GM12878 (cell line): ENCODE measurements around the gene TMEM167B. TPM values are rescaled to one million over a fixed set of nuclear protein-coding genes. Genes with fewer than 3 reads are reported as not detected.

Experiments used
- ATAC-seq: fragments of 200-7000 bp; cut with Tn5 transposase; 3 replicates; pipeline ENCODE4 v1.9.1; 2020; ENCODE audit warnings: mild to moderate bottlenecking, moderate library complexity
- BruUV-seq: library from RNA; stranded (reverse); fragments of 400-500 nt; replicated peaks from 2 replicates; lab custom pipeline; 2021; lab: Mats Ljungman, UMichigan
- CTCF ChIA-PET: fragments of 300-600 bp; sonication (Branson Sonifier 250); formaldehyde crosslinking; extraction: SDS; loops from one replicate; lab custom pipeline; 2021; ENCODE audit warnings: inconsistent platforms; lab: Yijun Ruan, JAX
- POLR2A ChIA-PET: fragments of 350-600 bp; formaldehyde crosslinking; extraction: SDS; loops from one replicate; lab custom pipeline; 2021; ENCODE audit warnings: inconsistent platforms; lab: Charles Lee
- RAD21 ChIA-PET: fragments of 300-600 bp; sonication (Branson Sonifier 250); formaldehyde crosslinking; loops from one replicate; lab custom pipeline; 2023; ENCODE audit warnings: antibody characterized with exemption; ENCODE audit not compliant: unreplicated experiment; lab: Charles Lee
- SMC1A ChIA-PET: fragments of 300-600 bp; sonication (Branson Sonifier 250); formaldehyde crosslinking; loops from one replicate; lab custom pipeline; 2023; ENCODE audit not compliant: unreplicated experiment, uncharacterized antibody; lab: Charles Lee
- DNase-seq: peaks from one replicate; pipeline ENCODE4 v3.0.0-alpha.2; 2011; ENCODE audit warnings: low read depth, low spot score
- FAIRE-seq: peaks from 3 replicates; lab custom pipeline; 2011; peaks lifted over from hg19 to GRCh38; lab: Jason Lieb, UNC
- H2AFZ ChIP-seq: 2 replicates; pipeline ENCODE4 v1.6.0; 2011; ENCODE audit warnings: low read depth, low read length, control low read depth; ENCODE audit not compliant: control insufficient read depth
- H3K27ac ChIP-seq: 2 replicates; pipeline ENCODE4 v1.5.1; 2011; ENCODE audit warnings: control low read depth; ENCODE audit not compliant: control insufficient read depth, insufficient read depth
- H3K27me3 ChIP-seq, 2 experiments: replicated peaks in 1 of 2; 2 replicates each; pipeline versions ENCODE4 v1.6.0 to v1.6.1; 2011; ENCODE audit warnings: low read length in 1 of 2; ENCODE audit not compliant: control insufficient read depth in 2 of 2, insufficient read depth in 2 of 2
- H3K36me3 ChIP-seq, 2 experiments: 2 replicates each; pipeline ENCODE4 v1.5.1; 2011; ENCODE audit warnings: low read length in 1 of 2; ENCODE audit not compliant: control insufficient read depth in 2 of 2, insufficient read depth in 2 of 2
- H3K4me1 ChIP-seq: 2 replicates; pipeline ENCODE4 v1.6.1; 2011; ENCODE audit warnings: mild to moderate bottlenecking, low read length, moderate library complexity, mixed read lengths; ENCODE audit not compliant: control insufficient read depth, insufficient read depth
- H3K4me2 ChIP-seq: 2 replicates; pipeline ENCODE4 v1.6.0; 2011; ENCODE audit warnings: control low read depth; ENCODE audit not compliant: control insufficient read depth, insufficient read depth
- H3K4me3 ChIP-seq: fragments of 200-600 bp; sonication (generic); 2 replicates; pipeline ENCODE4 v1.5.1; 2016
- H3K79me2 ChIP-seq: 2 replicates; pipeline ENCODE4 v1.6.0; 2011; ENCODE audit warnings: low read length; ENCODE audit not compliant: control insufficient read depth, insufficient read depth
- H3K9ac ChIP-seq: 2 replicates; pipeline ENCODE4 v1.8.0; 2011; ENCODE audit warnings: low read length, control low read depth, mixed read lengths; ENCODE audit not compliant: control insufficient read depth, insufficient read depth
- H3K9me3 ChIP-seq: replicated peaks from 3 replicates; pipeline ENCODE4 v1.5.1; 2011; ENCODE audit warnings: mild to moderate bottlenecking, low read length; ENCODE audit not compliant: control insufficient read depth, insufficient read depth
- H4K20me1 ChIP-seq: 2 replicates; pipeline ENCODE4 v1.6.0; 2011; ENCODE audit not compliant: control insufficient read depth, insufficient read depth
- ATF7 ChIP-seq: fragments of 450-650 bp; IDR thresholded peaks from 2 replicates; pipeline ENCODE4 v1.6.1; 2016; ENCODE audit warnings: low read depth, mild to moderate bottlenecking
- CREB1 ChIP-seq: IDR thresholded peaks from 2 replicates; pipeline ENCODE4 v1.6.1; 2012; ENCODE audit warnings: low read depth, mild to moderate bottlenecking, inconsistent platforms
- CUX1 ChIP-seq: IDR thresholded peaks from 2 replicates; pipeline ENCODE4 v1.6.1; 2012; ENCODE audit warnings: improper control_type of control experiment, low read depth, low read length; ENCODE audit not compliant: insufficient replicate concordance
- GABPA ChIP-seq: IDR thresholded peaks from 2 replicates; pipeline ENCODE4 v1.6.1; 2014; ENCODE audit warnings: antibody characterized with exemption, low read depth, mild to moderate bottlenecking, inconsistent platforms
- IKZF2 ChIP-seq, 2 experiments: fragments of 450-650 bp; IDR thresholded peaks; 2 replicates each; pipeline ENCODE4 v1.6.1; 2017; ENCODE audit warnings: mild to moderate bottlenecking in 2 of 2, moderate library complexity in 2 of 2
- MEF2A ChIP-seq: IDR thresholded peaks from 2 replicates; pipeline ENCODE4 v1.6.1; 2011; ENCODE audit warnings: low read depth, mild to moderate bottlenecking, low read length, moderate library complexity; ENCODE audit not compliant: insufficient read depth
- MTA2 ChIP-seq: fragments of 450-650 bp; IDR thresholded peaks from 2 replicates; pipeline ENCODE4 v1.6.1; 2016; ENCODE audit warnings: low read depth, mild to moderate bottlenecking, moderate library complexity
- MYB ChIP-seq: fragments of 150-350 bp; IDR thresholded peaks from 2 replicates; pipeline ENCODE4 v1.6.1; 2014; ENCODE audit warnings: mild to moderate bottlenecking, low read depth, low read length, borderline replicate concordance
- NBN ChIP-seq: fragments of 450-650 bp; IDR thresholded peaks from 2 replicates; pipeline ENCODE4 v1.6.1; 2016
- TCF7 ChIP-seq: IDR thresholded peaks from 2 replicates; pipeline ENCODE4 v1.6.1; 2014; ENCODE audit warnings: antibody characterized with exemption, borderline replicate concordance
- ZNF207 ChIP-seq: fragments of 450-650 bp; IDR thresholded peaks from 2 replicates; pipeline ENCODE4 v1.6.1; 2014; ENCODE audit warnings: antibody characterized with exemption, mild to moderate bottlenecking, borderline replicate concordance
- WGBS: methylation state at CpG from one replicate; pipeline ENCODE4 v1.1.6; 2016; ENCODE audit warnings: low lambda C conversion rate; ENCODE audit not compliant: insufficient replicate concordance, insufficient coverage; ENCODE audit errors: missing lambda C conversion rate; 5-methylcytosine and 5-hydroxymethylcytosine counted together
- in situ Hi-C: fragments of 300-500 bp; cut with MboI; formaldehyde crosslinking; loops from 9 replicates; pipeline ENCODE4 v1.14.3; 2018; ENCODE audit warnings: mixed read lengths
- intact Hi-C: fragments of 100-400 bp; cut with micrococcal nuclease; formaldehyde crosslinking; loops from one replicate; pipeline ENCODE4 v1.14.2; 2022; ENCODE audit not compliant: unreplicated experiment
- polyA plus RNA-seq, 11 experiments: library from polyadenylated mRNA; depleted of rRNA in 4 of 11; unstranded in 6 of 11; stranded (reverse) in 5 of 11; fragments of >200 nt; fragmentation: Nextera tagmentation in 4 of 11; fragmentation: Illumina TruSeq in 1 of 11; extraction: Ambion mirVana in 4 of 11; extraction: Trizol in 1 of 11; gene quantifications; 1 replicate in 1 of 11; 2 replicates in 10 of 11; pipeline versions ENCODE4 v1.2.1 to v1.2.3, GENCODE V29; 2011 to 2016; ENCODE audit warnings: inconsistent platforms in 2 of 11, missing spikeins in 2 of 11, low read depth in 1 of 11
- total RNA-seq, 4 experiments: library from RNA; depleted of rRNA in 3 of 4; stranded (reverse); fragments of >200 nt in 3 of 4; fragmentation: Illumina TruSeq in 1 of 4; extraction: Trizol in 1 of 4; gene quantifications; 2 replicates each; pipeline versions ENCODE4 v1.2.1 to v1.2.3, GENCODE V29; 2013 to 2021
- TF ChIP-seq, protein P1 (sequence below): fragments of 450-650 bp; IDR thresholded peaks from 2 replicates; pipeline ENCODE4 v1.6.1; 2014; ENCODE audit warnings: mild to moderate bottlenecking
- TF ChIP-seq, protein P2 (sequence below): fragments of 450-650 bp; conservative IDR thresholded peaks from 2 replicates; pipeline ENCODE4 v1.6.1; 2017; ENCODE audit warnings: mild to moderate bottlenecking, moderate library complexity

Gene TMEM167B
- total and polyA plus RNA-seq, 10 of the 15 experiments (the other 5 are each of a cell fraction or from before 2014, with no cell fraction given), result 15.6 to 26.1 (median 21.1) TPM

DNA sequence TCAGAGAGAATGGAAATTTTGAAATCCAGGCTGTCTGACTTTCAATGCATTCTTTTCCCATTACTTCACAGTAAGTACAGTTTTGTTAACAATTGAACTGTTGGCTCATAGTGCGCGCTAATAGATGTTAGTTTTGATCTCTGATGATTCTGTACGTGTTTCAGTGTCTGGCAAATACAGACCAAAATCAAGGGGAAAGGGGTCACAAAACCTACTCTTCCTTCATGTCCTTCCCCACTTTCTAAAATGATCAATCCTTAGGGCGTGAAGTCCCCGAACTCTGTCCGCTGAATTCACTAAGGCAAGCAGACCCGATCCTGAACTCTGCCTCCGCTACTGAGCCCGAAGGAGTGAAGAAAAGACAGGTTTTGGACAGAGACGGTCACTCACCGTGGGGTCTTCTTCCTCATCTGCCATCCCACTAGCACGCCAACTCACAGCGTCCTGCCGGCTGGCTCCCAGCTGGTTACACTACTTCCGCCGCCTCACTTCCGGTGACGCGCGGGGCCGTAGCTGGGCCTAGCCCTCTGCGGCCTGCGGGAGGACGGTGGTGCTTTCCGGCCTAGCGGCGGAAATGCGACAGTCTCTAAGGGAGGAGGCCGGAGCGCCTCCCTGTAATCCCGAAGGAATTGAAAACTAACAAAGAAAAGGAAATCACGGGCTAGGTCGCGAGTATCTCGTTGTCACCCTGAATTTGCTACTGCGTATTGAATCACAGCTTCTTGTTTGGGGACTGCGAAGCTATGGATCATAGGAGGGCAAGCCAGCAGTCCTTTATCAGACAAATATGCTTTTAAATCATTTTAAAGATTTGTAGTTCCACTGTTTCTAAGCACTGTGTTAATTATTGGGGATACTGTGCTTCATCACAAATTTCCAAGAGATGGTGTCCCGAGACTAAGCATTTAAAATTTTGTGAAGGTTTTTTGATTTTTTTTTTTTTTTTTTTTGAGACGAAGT, 14.8 kb upstream of the TMEM167B start, which contains the start of gene TAF13:
Gene TAF13 (minus strand): TSS at position 473 of the 960 bp plus-strand sequence. CDS start 56 bp downstream, at position 417.
- H3K4me3 ChIP-seq, result peak within 1 kb of the TSS; percentile 79
- no peaks in the 10 kb centered on the region for H4K20me1 ChIP-seq
- WGBS, result 1% methylated on average over 38 of the region's 39 CpGs
- FAIRE-seq (peak; percentile 87), DNase-seq (peak; percentile 75), ATAC-seq (peak; percentile 100)
- H3K36me3 ChIP-seq, result peaks cover 0 to 2% of the 10 kb centered on the region in 2 experiments; a peak in 1 of 4 replicates
- H2AFZ ChIP-seq, result peak within 1 kb of the TSS; percentile 95
- ChIA-PET CTCF (interaction anchor here (1.2 to 2.7 kb wide), 4 partner anchors 13 to 248 kb away, joined by 3 to 23 read pairs (median 4); partner anchors contain the start of gene TMEM167B), RAD21 (interaction anchor here (1.0 to 1.7 kb wide), 4 partner anchors 15 to 37 kb away, joined by 3 to 6 read pairs (median 4); partner anchors contain the start of genes TMEM167B and WDR47), SMC1A (interaction anchor here (1.0 to 2.7 kb wide), 4 partner anchors 15 to 87 kb away, joined by 3 to 22 read pairs (median 6); partner anchors contain the start of genes TMEM167B and WDR47), POLR2A (interaction anchor here (0.7 to 2.4 kb wide), 8 partner anchors 11 to 351 kb away, joined by 3 to 24 read pairs (median 4); partner anchors contain the start of genes TMEM167B and WDR47)
- peak within 1 kb of the TSS; percentile 74 for H3K9ac ChIP-seq
- intact Hi-C loops (loop anchor here (1.0 kb wide), 1 partner anchor 24 kb away; no protein-coding TSS in a partner anchor), in situ Hi-C loops (no loop called here)
- H3K27me3 ChIP-seq, result no peaks in the 10 kb centered on the region
- H3K4me1 ChIP-seq, result no peaks in the 10 kb centered on the region; the same call in none of the 2 replicates
- H3K9me3 ChIP-seq, result no peaks in the 10 kb centered on the region
- peaks cover 14% of the 10 kb centered on the region for H3K79me2 ChIP-seq
- TSS peak; percentile 100 for BruUV-seq
- H3K27ac ChIP-seq, result peak within 1 kb of the TSS; percentile 89
- H3K4me2 ChIP-seq, result peak within 1 kb of the TSS; percentile 82
- TF ChIP-seq MEF2A (0 out of 2 replicates have a peak, but pooled peaks have one; percentile 48), TCF7 (no peak), CREB1 (peak; percentile 95), IKZF2 (IDR thresholded peaks at IDR 0.05) (peak; percentile 83), NBN (peak; percentile 70; the same call in 1 of the 2 replicates), MYB (peak; percentile 40; the same call in 1 of the 2 replicates), ZNF207 (peak; percentile 62; the same call in 1 of the 2 replicates), ATF7 (peak; percentile 61), MTA2 (0 out of 2 replicates have a peak, but pooled peaks have one; percentile 20), CUX1 (peak; percentile 64), GABPA (peak; percentile 94)
- TF ChIP-seq, protein P1, sequence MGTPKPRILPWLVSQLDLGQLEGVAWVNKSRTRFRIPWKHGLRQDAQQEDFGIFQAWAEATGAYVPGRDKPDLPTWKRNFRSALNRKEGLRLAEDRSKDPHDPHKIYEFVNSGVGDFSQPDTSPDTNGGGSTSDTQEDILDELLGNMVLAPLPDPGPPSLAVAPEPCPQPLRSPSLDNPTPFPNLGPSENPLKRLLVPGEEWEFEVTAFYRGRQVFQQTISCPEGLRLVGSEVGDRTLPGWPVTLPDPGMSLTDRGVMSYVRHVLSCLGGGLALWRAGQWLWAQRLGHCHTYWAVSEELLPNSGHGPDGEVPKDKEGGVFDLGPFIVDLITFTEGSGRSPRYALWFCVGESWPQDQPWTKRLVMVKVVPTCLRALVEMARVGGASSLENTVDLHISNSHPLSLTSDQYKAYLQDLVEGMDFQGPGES, result 0 out of 2 replicates have a peak, but pooled peaks have one; percentile 13
- TF ChIP-seq, protein P2, sequence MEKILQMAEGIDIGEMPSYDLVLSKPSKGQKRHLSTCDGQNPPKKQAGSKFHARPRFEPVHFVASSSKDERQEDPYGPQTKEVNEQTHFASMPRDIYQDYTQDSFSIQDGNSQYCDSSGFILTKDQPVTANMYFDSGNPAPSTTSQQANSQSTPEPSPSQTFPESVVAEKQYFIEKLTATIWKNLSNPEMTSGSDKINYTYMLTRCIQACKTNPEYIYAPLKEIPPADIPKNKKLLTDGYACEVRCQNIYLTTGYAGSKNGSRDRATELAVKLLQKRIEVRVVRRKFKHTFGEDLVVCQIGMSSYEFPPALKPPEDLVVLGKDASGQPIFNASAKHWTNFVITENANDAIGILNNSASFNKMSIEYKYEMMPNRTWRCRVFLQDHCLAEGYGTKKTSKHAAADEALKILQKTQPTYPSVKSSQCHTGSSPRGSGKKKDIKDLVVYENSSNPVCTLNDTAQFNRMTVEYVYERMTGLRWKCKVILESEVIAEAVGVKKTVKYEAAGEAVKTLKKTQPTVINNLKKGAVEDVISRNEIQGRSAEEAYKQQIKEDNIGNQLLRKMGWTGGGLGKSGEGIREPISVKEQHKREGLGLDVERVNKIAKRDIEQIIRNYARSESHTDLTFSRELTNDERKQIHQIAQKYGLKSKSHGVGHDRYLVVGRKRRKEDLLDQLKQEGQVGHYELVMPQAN, result peak; percentile 98
